Measurements from ENCODE around the gene FOXJ3.

The FOXJ3 gene

DNA sequence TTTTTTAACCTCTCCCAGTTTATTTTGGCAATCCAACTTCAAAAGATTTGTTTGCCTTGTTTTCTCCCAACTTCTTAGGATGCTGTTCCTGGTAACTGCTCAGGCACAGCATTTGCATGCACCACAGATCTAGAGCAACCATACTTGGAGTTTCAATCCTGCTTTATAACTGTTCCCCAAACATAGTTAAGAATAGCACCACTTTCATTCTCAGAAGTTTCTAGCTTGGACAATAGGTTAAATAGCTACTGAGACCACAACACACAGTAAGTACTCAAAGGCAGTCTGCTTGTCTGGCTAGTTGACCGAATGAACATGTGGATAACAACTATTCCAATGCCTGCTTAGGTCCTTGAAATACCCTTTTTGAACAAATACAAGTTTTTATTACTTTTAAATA, 76.8 kb downstream of the FOXJ3 start:
- peak; percentile 40 for DNase-seq (ENCODE audit: low read depth, low spot score)
- no peak overlapping the region for H3K4me3 ChIP-seq (ENCODE audit: low read depth, low read length)
- in situ Hi-C loops (cut with HindIII; ENCODE audit: low sequenced_read_pairs) = no loop called here
- TF ChIP-seq, protein P1, sequence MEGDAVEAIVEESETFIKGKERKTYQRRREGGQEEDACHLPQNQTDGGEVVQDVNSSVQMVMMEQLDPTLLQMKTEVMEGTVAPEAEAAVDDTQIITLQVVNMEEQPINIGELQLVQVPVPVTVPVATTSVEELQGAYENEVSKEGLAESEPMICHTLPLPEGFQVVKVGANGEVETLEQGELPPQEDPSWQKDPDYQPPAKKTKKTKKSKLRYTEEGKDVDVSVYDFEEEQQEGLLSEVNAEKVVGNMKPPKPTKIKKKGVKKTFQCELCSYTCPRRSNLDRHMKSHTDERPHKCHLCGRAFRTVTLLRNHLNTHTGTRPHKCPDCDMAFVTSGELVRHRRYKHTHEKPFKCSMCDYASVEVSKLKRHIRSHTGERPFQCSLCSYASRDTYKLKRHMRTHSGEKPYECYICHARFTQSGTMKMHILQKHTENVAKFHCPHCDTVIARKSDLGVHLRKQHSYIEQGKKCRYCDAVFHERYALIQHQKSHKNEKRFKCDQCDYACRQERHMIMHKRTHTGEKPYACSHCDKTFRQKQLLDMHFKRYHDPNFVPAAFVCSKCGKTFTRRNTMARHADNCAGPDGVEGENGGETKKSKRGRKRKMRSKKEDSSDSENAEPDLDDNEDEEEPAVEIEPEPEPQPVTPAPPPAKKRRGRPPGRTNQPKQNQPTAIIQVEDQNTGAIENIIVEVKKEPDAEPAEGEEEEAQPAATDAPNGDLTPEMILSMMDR (IDR thresholded peaks at IDR 0.05; ENCODE audit: low read depth, low read length) = no peak

DNA sequence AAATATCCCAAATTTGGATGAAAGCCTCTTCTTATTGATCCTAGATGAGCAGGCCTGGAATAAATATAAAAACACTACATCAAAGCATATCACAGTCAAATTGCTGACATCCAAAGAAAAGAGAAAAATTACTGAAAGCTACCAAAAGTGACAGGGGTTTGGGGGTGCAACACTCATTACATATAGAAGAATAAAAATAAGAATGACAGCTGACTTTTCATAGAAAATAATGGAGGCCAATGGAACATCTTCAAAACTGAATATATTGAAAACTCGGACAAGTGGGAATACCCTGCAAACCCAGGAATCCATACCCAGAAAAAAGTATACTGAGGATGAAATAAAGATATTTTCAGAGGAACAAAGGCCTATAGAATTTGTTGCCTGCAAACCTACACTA, 84.0 kb downstream of the FOXJ3 start:
- in situ Hi-C loops (cut with HindIII; ENCODE audit: low sequenced_read_pairs) = no loop called here
- no peak for DNase-seq (ENCODE audit: low read depth, low spot score)
- no peak overlapping the region for H3K4me3 ChIP-seq (ENCODE audit: low read depth, low read length)
- TF ChIP-seq, protein P1 (IDR thresholded peaks at IDR 0.05; ENCODE audit: low read depth, low read length) = no peak

DNA sequence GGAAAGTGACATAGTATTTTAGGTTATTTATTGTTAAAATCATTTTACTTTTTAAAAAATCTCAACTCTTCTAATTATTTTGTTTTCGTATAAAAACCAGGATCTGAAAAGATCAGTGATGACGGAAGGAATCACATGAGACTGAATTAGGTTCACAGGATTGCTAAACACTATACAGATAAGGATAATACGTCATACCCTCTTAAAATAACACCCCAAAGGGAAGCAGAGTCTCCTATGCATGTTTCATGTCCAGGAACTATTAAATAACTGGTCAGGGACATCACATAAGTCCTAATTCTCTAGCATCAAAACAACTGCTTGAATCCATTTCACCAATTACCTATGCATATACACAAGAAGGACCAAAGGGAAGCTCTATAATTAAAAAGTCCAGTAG, 84.9 kb downstream of the FOXJ3 start:
- TF ChIP-seq, protein P1 (IDR thresholded peaks at IDR 0.05; ENCODE audit: low read depth, low read length) = no peak
- no peak for DNase-seq (ENCODE audit: low read depth, low spot score)
- in situ Hi-C loops (cut with HindIII; ENCODE audit: low sequenced_read_pairs) = no loop called here
- no peak overlapping the region for H3K4me3 ChIP-seq (ENCODE audit: low read depth, low read length)

DNA sequence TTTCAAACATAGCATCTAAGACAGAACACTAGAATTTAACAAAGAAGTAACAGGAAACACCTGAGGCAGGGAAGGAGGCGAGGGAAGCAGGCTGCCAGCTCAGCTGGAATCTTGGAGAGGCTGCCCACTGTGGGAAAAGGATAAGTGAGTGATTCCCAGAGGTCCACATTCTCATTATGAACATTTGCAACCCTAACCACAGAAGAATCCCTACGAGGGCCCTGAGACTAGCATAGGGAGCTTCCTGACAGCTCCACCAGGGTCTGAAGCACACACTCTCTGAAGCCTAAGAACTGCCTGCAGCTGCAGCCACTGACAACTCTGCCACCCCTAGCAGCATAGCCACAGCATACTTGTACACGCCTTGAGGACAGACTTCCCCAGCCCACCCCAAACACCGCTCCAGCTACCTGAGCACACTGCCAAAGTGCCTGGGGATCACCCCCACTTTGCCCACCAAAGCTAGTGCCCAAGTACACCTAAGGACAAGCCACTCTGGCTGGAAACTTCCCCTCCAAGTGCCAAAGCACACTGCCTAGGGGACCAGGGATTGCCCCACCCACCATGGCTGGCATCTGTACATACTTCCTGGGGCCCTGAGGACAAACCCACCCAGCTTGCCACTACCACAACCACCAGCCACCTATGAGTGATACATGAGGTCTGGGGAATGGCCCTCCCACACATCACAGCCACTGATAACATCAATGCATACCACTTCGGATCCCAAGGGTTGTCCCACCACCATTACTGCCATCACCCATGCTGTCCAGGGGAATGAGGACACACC, 93.9 kb downstream of the FOXJ3 start:
- TF ChIP-seq, protein P1 (IDR thresholded peaks at IDR 0.05; ENCODE audit: low read depth, low read length) = no peak
- in situ Hi-C loops (cut with HindIII; ENCODE audit: low sequenced_read_pairs) = no loop called here
- no peak overlapping the region for H3K4me3 ChIP-seq (ENCODE audit: low read depth, low read length)
- DNase-seq (ENCODE audit: low read depth, low spot score) = peak; percentile 29

DNA sequence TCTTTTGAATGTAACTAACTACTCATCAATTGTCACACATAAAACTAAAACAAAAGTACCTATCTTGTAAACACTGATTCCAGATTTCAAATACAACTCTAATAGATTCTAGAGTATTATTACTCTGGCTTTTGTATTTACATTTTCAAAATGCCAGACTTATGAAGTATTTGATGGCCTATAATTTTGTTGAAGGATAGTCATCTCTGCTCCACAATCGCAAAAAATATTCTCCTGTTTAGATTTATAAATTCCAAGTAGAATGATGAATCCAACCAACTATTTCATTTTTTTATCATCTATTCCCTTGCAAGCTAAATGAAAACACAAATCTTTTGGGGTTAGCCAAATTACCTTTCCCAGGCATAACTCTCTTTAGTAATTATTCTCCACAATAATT, 95.5 kb downstream of the FOXJ3 start:
- in situ Hi-C loops (cut with HindIII; ENCODE audit: low sequenced_read_pairs) = no loop called here
- no peak for DNase-seq (ENCODE audit: low read depth, low spot score)

DNA sequence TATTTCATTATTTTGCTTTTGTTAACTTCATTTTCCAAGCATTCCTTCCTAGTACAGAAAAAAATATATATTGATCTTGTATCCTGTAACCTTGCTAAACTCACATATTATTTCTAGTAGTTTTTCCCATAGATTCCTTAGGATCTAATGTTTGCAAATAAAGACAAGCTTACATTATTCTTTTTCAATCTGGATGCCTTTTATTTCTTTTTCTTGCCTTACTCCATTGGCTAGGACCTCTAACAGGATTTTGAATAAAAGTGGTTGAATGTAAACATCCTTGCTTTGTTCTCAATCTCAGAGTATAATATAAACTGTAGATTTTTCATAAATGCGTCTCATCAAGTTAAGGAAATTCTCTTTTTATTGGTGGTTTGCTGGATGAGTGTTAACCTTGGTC, 96.0 kb downstream of the FOXJ3 start:
- in situ Hi-C loops (cut with HindIII; ENCODE audit: low sequenced_read_pairs) = no loop called here
- DNase-seq (ENCODE audit: low read depth, low spot score) = no peak
- TF ChIP-seq, protein P1 (IDR thresholded peaks at IDR 0.05; ENCODE audit: low read depth, low read length) = no peak
- H3K4me3 ChIP-seq (ENCODE audit: low read depth, low read length) = no peak overlapping the region

More for the DNA sequence above, 95.5 kb downstream of the FOXJ3 start:
- no peak overlapping the region for H3K4me3 ChIP-seq (ENCODE audit: low read depth, low read length)
- TF ChIP-seq, protein P1 (IDR thresholded peaks at IDR 0.05; ENCODE audit: low read depth, low read length) = no peak

Measured in astrocyte of the spinal cord (primary cell).